WTC11 (cell line): ENCODE results near the gene FKBP5. TPM values are rescaled to one million over a fixed set of nuclear protein-coding genes. Genes with fewer than 3 reads are reported as not detected.
A peak's percentile ranks its signal among the peaks of the same experiment; 100 is the strongest.
"Not testable (repeated sequence)": the region's sequence is repeated elsewhere in the genome, so short reads cannot be mapped to it uniquely, and the experiment has no call there.

ENCODE experiments used
- ATAC-seq: fragments of 200-7000 bp; cut with Tn5 transposase; 2 replicates; pipeline ENCODE4 v1.10.0; 2021; ENCODE audit warnings: mild to moderate bottlenecking, moderate library complexity
- CTCF ChIA-PET: fragments of 300-600 bp; sonication (Branson Sonifier 250); formaldehyde crosslinking; loops from one replicate; lab custom pipeline; 2021; ENCODE audit warnings: antibody characterized with exemption; lab: Charles Lee
- POLR2A ChIA-PET: fragments of 350-600 bp; sonication (Branson Sonifier 250); formaldehyde crosslinking; loops from one replicate; lab custom pipeline; 2021; ENCODE audit warnings: antibody characterized with exemption; lab: Charles Lee
- DNase-seq: peaks from one replicate; pipeline ENCODE4 v3.0.0; 2021; ENCODE audit warnings: low spot score
- H3K27ac Mint-ChIP-seq: 2 replicates; pipeline ENCODE4 v1.8.0; 2021; ENCODE audit warnings: mixed read lengths
- H3K27me3 Mint-ChIP-seq: 2 replicates; pipeline ENCODE4 v1.8.0; 2021; ENCODE audit warnings: low read depth, mild to moderate bottlenecking, moderate library complexity, mixed read lengths
- H3K36me3 Mint-ChIP-seq: 2 replicates; pipeline ENCODE4 v1.8.0; 2021; ENCODE audit warnings: mixed read lengths
- H3K4me1 Mint-ChIP-seq: 2 replicates; pipeline ENCODE4 v1.8.0; 2022; ENCODE audit warnings: mixed read lengths
- H3K4me3 Mint-ChIP-seq: 2 replicates; pipeline ENCODE4 v1.8.0; 2021; ENCODE audit warnings: mild to moderate bottlenecking, moderate library complexity, mixed read lengths
- H3K9me3 Mint-ChIP-seq: 2 replicates; pipeline ENCODE4 v1.8.0; 2021; ENCODE audit warnings: mixed read lengths
- ELF4 ChIP-seq: sonication (generic); formaldehyde crosslinking; IDR thresholded peaks from 2 replicates; pipeline ENCODE4 v1.8.1; 2022; ENCODE audit warnings: low read depth, mild to moderate bottlenecking, moderate library complexity, missing genetic modification reagents
- FOXJ3 ChIP-seq: sonication (generic); formaldehyde crosslinking; IDR thresholded peaks from 2 replicates; pipeline ENCODE4 v1.9.0; 2021; ENCODE audit warnings: missing genetic modification reagents, mild to moderate bottlenecking, borderline replicate concordance
- FOXK1 ChIP-seq: sonication (generic); formaldehyde crosslinking; IDR thresholded peaks from 2 replicates; pipeline ENCODE4 v1.8.0; 2022; ENCODE audit warnings: mild to moderate bottlenecking, moderate library complexity, missing genetic modification reagents
- FOXP1 ChIP-seq: sonication (generic); formaldehyde crosslinking; IDR thresholded peaks from 2 replicates; pipeline ENCODE4 v1.8.0; 2022; ENCODE audit warnings: missing genetic modification reagents, mild to moderate bottlenecking, moderate library complexity, borderline replicate concordance
- FOXP4 ChIP-seq: sonication (generic); formaldehyde crosslinking; IDR thresholded peaks from 2 replicates; pipeline ENCODE4 v1.8.0; 2022; ENCODE audit warnings: mild to moderate bottlenecking, missing genetic modification reagents
- GABPB1 ChIP-seq: sonication (generic); formaldehyde crosslinking; IDR thresholded peaks from 2 replicates; pipeline ENCODE4 v1.8.1; 2023; ENCODE audit warnings: mild to moderate bottlenecking, missing genetic modification reagents
- HMGA2 ChIP-seq: fragments of 250-450 bp; sonication (Bioruptor Pico); IDR thresholded peaks from 2 replicates; pipeline ENCODE4 v1.4.0; 2021; ENCODE audit warnings: mild to moderate bottlenecking, moderate library complexity
- KAT7 ChIP-seq: sonication (generic); formaldehyde crosslinking; IDR thresholded peaks from 2 replicates; pipeline ENCODE4 v1.8.1; 2023; ENCODE audit warnings: missing genetic modification reagents, mild to moderate bottlenecking, borderline replicate concordance
- NFYB ChIP-seq: sonication (generic); formaldehyde crosslinking; conservative IDR thresholded peaks from 2 replicates; pipeline ENCODE4 v1.8.0; 2022; ENCODE audit warnings: low read depth, missing genetic modification reagents
- NR1H2 ChIP-seq: sonication (generic); formaldehyde crosslinking; IDR thresholded peaks from 2 replicates; pipeline ENCODE4 v1.9.0; 2021; ENCODE audit warnings: mild to moderate bottlenecking, moderate library complexity, missing genetic modification reagents
- NR2C2 ChIP-seq: sonication (generic); formaldehyde crosslinking; IDR thresholded peaks from 2 replicates; pipeline ENCODE4 v1.8.0; 2022; ENCODE audit warnings: mild to moderate bottlenecking, missing genetic modification reagents
- PREB ChIP-seq: sonication (generic); formaldehyde crosslinking; IDR thresholded peaks from 2 replicates; pipeline ENCODE4 v1.8.1; 2022; ENCODE audit warnings: mild to moderate bottlenecking, missing genetic modification reagents, moderate library complexity, borderline replicate concordance
- RELA ChIP-seq: sonication (generic); formaldehyde crosslinking; IDR thresholded peaks from 2 replicates; pipeline ENCODE4 v1.8.1; 2022; ENCODE audit warnings: missing genetic modification reagents, mild to moderate bottlenecking, borderline replicate concordance
- TCF7 ChIP-seq: sonication (generic); formaldehyde crosslinking; IDR thresholded peaks from 2 replicates; pipeline ENCODE4 v1.8.0; 2022; ENCODE audit warnings: mild to moderate bottlenecking, low read depth, missing genetic modification reagents, moderate library complexity
- TEAD1 ChIP-seq: sonication (generic); formaldehyde crosslinking; IDR thresholded peaks from 2 replicates; pipeline ENCODE4 v1.8.0; 2022; ENCODE audit warnings: mild to moderate bottlenecking, missing genetic modification reagents
- TEAD4 ChIP-seq: sonication (generic); formaldehyde crosslinking; IDR thresholded peaks from 2 replicates; pipeline ENCODE4 v1.8.0; 2022; ENCODE audit warnings: mild to moderate bottlenecking, missing genetic modification reagents
- ZNF121 ChIP-seq: sonication (generic); formaldehyde crosslinking; IDR thresholded peaks from 2 replicates; pipeline ENCODE4 v1.8.0; 2023; ENCODE audit warnings: missing genetic modification reagents
- ZNF232 ChIP-seq: sonication (generic); formaldehyde crosslinking; IDR thresholded peaks from 2 replicates; pipeline ENCODE4 v1.8.0; 2022; ENCODE audit warnings: mild to moderate bottlenecking, missing genetic modification reagents
- ZNF263 ChIP-seq: sonication (generic); formaldehyde crosslinking; IDR thresholded peaks from 2 replicates; pipeline ENCODE4 v1.8.1; 2022; ENCODE audit warnings: low read depth, mild to moderate bottlenecking, moderate library complexity, missing genetic modification reagents
- ZNF317 ChIP-seq: sonication (generic); formaldehyde crosslinking; IDR thresholded peaks from 2 replicates; pipeline ENCODE4 v1.8.1; 2023; ENCODE audit warnings: low read depth, mild to moderate bottlenecking, moderate library complexity, missing genetic modification reagents, borderline replicate concordance
- ZNF512 ChIP-seq: sonication (generic); formaldehyde crosslinking; IDR thresholded peaks from 2 replicates; pipeline ENCODE4 v1.8.1; 2022; ENCODE audit warnings: missing genetic modification reagents, borderline replicate concordance
- total RNA-seq: library from RNA; stranded (reverse); gene quantifications from 3 replicates; pipeline ENCODE4 v1.2.3, GENCODE V29; 2021

The FKBP5 gene
- total RNA-seq, 1 experiment from 2014 or later = 27.2 TPM

- Mint-ChIP-seq H3K36me3 (peaks cover 2% of the 10 kb centered on the region; the same call in 1 of the 2 replicates), H3K27me3 (no peaks in the 10 kb centered on the region), H3K9me3 (peaks cover 8% of the 10 kb centered on the region), H3K4me1 (no peaks in the 10 kb centered on the region), H3K4me3 (no peak overlapping the region), H3K27ac (no peak overlapping the region)
- DNase-seq (no peak), ATAC-seq (no peak)
- POLR2A ChIA-PET = no interaction called here
- TF ChIP-seq ZNF317 (CRISPR knock-in tag) (no peak), ELF4 (CRISPR knock-in tag) (no peak)
- CTCF ChIA-PET = no interaction called here
Measured at GRCh38 chr6:35698858-35699257, 10.1 kb upstream of the FKBP5 start.

- H3K4me1 Mint-ChIP-seq, H3K27me3 Mint-ChIP-seq, H3K27ac Mint-ChIP-seq, POLR2A ChIA-PET, ATAC-seq, H3K4me3 Mint-ChIP-seq, CTCF ChIA-PET, H3K36me3 Mint-ChIP-seq, H3K9me3 Mint-ChIP-seq, DNase-seq: not testable (repeated sequence)
Measured at GRCh38 chr6:35698430-35698829, 9.7 kb upstream of the FKBP5 start.

- Mint-ChIP-seq H3K9me3 (peaks cover 3% of the 10 kb centered on the region; the same call in 1 of the 2 replicates), H3K27ac (no peak overlapping the region), H3K36me3 (no peaks in the 10 kb centered on the region), H3K4me1 (0 out of 2 replicates have a peak, but pooled peaks cover 2% of the 10 kb centered on the region), H3K27me3 (no peaks in the 10 kb centered on the region; the same call in 1 of the 2 replicates), H3K4me3 (no peak overlapping the region)
- ChIA-PET POLR2A (no interaction called here), CTCF (no interaction called here)
- TF ChIP-seq RELA (CRISPR knock-in tag) (no peak), ZNF317 (CRISPR knock-in tag) (peak; percentile 66; the same call in 1 of the 2 replicates), ZNF263 (no peak), GABPB1 (CRISPR knock-in tag) (no peak)
- no peak for DNase-seq
- no peak for ATAC-seq
Measured at GRCh38 chr6:35694462-35694861, 5.7 kb upstream of the FKBP5 start.

- peaks cover 3% of the 10 kb centered on the region; the same call in 1 of the 2 replicates for H3K9me3 Mint-ChIP-seq
- no peak overlapping the region for H3K4me3 Mint-ChIP-seq
- H3K4me1 Mint-ChIP-seq = peaks cover 20% of the 10 kb centered on the region
- POLR2A ChIA-PET = no interaction called here
- no peak overlapping the region for H3K27ac Mint-ChIP-seq
- CTCF ChIA-PET = interaction anchor here (3.0 kb wide), 1 partner anchor 46 kb away, joined by 10 read pairs; the partner anchor contains the start of gene ARMC12
- no peaks in the 10 kb centered on the region for H3K36me3 Mint-ChIP-seq
- peaks cover 14% of the 10 kb centered on the region for H3K27me3 Mint-ChIP-seq
- no peak for ATAC-seq
- TF ChIP-seq RELA (CRISPR knock-in tag) = no peak
- no peak for TF ChIP-seq FOXJ3 (CRISPR knock-in tag)
- TF ChIP-seq ZNF232 (CRISPR knock-in tag) = no peak
- peak; percentile 61 for TF ChIP-seq HMGA2 (CRISPR knock-in tag)
- no peak for TF ChIP-seq NR2C2
- DNase-seq = no peak
Measured at GRCh38 chr6:35691027-35691824, 2.5 kb upstream of the FKBP5 start.

- ATAC-seq (no peak), DNase-seq (no peak)
- H3K36me3 Mint-ChIP-seq = no peaks in the 10 kb centered on the region
- peaks cover 3% of the 10 kb centered on the region; the same call in 1 of the 2 replicates for H3K9me3 Mint-ChIP-seq
- H3K27ac Mint-ChIP-seq = no peak overlapping the region
- ChIA-PET POLR2A (no interaction called here), CTCF (interaction anchor here (3.0 kb wide), 1 partner anchor 46 kb away, joined by 10 read pairs; the partner anchor contains the start of gene ARMC12)
- peaks cover 20% of the 10 kb centered on the region for H3K4me1 Mint-ChIP-seq
- no peak overlapping the region for H3K4me3 Mint-ChIP-seq
- peaks cover 14% of the 10 kb centered on the region for H3K27me3 Mint-ChIP-seq
- TF ChIP-seq ZNF121 (CRISPR knock-in tag) (no peak), ELF4 (CRISPR knock-in tag) (no peak), ZNF512 (CRISPR knock-in tag) (no peak), PREB (CRISPR knock-in tag) (no peak), TEAD1 (CRISPR knock-in tag) (no peak), FOXP1 (CRISPR knock-in tag) (no peak), TEAD4 (no peak), FOXP4 (CRISPR knock-in tag) (no peak), NFYB (CRISPR knock-in tag) (no peak), NR1H2 (no peak), FOXK1 (no peak), KAT7 (CRISPR knock-in tag) (no peak), TCF7 (CRISPR knock-in tag) (no peak)
Measured at GRCh38 chr6:35690484-35690883, 1.8 kb upstream of the FKBP5 start.
